GM19240 (cell line): ENCODE data around the gene HDAC5.

Source experiments
- DNase-seq: peaks from one replicate; pipeline ENCODE4 v3.0.0; 2011; ENCODE audit warnings: low spot score; ENCODE audit not compliant: insufficient read length

HDAC5 gene

DNA sequence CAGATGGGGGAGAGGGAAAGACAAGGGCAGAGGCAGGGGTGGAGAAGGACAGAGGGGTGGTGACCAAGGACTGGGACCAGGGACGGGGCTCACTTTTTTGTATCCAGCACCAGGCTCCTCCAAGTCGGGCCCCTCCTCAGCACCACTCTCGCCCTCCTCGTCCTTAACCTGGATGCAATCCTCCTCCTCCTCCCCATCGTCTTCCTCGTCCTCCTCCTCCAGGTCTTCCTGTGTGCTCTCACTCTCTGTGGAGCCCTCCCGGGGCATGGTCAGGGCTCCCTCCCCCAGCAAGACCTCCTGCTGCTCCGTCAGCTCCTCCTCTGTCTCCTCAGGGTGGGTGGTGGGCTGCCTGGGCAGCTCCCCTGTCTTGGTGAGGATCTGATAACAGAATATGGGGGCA is 36.1 kb downstream of the HDAC5 start:
- DNase-seq = no peak

DNA sequence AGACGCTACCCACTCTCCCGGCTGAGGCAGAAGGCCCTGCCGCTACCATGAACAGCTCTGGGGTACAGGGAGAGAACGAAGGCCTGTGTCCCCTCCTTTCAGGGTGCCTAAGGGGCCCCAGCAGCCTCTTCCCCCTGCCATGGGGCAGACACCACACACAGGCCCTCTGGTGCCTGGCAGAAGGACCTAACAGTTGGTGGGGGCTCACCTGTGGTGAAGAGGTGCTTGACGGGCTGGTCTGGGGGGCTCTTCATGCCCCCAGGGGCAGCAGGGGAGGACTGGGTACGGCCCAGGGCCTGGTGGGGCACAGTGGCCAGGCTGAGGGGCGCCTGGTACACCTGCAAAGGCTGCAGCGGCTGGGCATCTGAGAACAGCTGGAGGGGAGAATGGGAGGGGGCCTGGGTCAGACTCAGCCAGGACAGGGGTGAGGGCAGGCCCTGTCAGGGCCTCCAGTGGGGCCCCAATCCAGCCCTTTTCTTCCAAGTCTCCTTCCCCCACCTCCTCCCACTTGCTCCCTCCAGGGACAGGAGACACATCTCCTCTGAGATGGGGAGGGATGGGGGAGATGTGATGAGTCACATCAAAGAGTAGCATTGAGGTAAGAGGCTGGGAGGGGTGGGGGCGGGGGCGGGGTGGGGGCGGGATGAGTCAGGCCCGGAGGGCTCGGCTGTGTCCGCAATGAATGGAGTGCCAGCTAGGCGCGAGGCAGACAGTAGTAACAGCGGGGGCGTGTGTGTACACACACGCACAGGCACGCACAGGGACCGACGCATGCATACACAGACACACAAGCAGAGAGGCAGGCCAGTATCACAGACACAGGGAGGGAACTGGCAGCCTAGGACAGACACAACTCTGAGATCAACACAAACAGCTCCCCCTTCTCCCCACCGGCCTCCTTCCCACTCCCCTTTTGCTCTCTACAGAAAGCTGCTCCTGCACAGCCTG is 36.8 kb downstream of the HDAC5 start:
- no peak for DNase-seq

DNA sequence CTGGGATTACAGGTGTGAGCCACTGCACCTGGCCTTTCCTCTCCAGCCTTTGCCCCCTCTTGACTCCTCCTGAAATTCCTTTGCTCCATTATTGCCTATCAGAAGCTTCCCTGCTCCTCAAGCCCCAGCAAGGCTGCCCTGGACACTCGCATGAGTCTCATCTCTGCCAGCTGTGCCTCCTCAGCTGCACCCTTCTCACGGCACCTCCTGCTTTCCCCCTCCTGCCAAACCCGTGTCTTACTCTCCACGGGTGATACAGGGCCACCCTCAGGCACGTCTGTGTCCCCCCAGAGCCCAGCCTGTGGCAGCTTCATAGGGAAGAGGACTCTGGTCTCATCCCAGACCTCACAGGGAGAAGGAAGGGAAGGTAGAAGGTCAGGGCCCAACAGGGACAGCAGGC is 37.5 kb downstream of the HDAC5 start:
- DNase-seq = no peak

DNA sequence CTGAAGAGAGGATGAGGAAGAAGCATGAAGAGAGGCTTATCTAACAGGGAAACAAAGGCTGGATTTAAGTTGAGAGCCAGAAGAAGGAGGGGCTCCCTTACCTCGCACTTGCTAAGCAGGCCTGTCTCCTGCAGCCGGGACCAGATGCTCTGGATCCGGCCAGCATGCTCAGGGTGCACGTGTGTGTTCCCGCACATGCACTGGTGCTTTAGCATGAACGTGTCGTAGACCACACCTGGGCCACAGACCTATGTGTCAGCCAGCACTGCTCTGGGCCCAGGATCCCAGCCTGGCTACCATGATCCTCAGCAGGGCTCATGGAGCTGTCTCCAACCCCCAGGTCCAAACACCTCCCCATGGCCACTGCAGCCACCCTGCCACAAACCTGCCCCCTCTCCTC is 38.5 kb downstream of the HDAC5 start:
- no peak for DNase-seq

DNA sequence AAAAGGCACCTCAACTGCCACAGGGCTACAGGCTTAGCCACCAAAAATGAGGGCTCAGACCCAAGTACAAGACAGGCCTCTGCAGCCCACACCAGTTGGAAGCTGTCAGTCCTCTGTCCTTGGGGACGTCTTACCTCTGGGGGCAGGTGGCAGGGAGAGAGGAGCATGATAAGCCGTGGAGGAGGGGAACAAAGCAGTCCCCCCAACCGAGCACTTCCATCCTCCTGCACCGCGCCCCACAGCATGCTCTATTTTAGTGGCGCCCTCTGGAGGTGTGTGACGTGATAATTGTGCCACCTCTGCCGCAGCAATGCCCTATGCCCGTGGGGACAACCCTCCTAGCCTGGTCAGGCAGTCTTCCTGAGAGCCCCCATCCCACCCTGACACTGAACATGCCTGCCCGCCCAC is 39.3 kb downstream of the HDAC5 start:
- no peak for DNase-seq

DNA sequence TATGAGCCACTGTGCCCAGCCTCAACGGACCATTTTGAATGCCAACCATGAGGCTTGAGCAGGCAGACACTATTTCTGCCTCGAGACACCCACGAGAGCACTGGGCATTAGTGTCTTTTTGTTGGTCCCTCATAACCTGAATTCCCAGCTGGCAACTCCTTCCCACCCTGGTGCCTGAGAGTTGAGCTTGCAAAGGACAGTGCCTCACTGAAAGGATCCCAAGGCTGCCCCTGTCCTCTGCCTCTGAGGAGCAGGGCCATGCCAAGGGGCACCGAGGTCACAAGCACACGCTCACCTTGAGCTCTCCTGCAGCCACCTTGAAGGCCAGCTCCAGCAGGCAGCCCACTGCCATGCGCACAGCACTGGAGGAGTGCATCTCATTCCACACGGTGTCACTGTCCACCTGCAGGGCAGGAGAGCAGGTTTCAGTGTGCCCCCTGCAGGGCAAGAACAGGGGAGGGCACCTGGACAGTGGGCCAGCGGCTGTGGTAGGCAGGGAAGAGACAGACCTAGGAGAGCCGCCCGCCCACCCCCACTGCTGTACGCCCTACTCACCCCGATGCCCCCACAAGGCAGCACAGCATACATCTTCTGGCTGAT is 40.1 kb downstream of the HDAC5 start:
- DNase-seq = no peak

DNA sequence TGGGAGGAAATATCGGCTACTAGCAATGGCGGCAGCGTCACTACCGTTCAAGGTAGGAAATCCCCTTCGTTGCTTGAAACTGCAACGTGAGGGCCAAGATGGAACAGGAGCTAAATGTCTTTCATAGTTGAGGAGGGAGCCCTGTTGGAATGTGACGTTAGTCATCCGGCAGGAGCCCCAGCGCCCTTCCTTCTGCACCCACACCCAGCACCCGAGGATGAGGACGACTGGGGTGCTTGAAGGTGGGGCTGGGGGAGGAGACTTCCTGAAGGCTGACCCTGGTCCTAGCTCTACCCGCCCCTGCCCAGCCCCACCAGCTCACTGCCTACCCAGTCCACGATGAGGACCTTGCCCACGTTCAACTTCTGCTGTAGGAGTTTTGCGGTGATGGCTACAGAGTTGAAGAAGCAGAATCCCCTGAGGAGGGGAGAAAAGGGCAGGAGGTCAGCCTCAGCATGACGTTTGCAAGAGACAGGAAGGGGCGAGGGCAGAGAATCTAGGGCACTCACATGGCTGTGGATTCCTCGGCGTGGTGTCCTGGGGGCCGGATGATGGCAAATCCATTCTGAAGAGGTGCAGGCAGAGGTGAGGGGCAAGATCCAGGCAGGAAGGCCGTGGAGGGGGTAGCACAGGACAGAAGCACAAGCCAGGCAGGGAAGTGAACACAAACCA is 41.0 kb downstream of the HDAC5 start:
- DNase-seq = no peak

DNA sequence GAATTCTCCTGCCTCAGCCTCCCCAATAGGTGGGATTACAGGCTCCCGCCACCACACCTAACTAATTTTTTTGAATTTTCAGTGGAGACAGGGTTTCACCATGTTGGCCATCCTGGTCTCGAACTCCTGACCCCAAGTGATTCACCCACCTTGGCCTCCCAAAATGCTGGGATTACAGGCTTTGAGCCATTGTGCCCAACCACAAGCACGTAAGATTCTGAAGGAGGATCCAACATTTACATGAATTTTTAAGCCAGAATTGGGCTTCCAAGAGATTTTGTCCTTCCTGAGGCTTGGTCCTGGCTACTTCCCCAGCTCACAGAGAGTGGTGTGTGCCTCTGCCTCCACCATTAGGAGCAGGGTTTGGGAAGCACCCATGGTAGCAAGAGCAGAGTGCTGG is 41.8 kb downstream of the HDAC5 start:
- no peak for DNase-seq

DNA sequence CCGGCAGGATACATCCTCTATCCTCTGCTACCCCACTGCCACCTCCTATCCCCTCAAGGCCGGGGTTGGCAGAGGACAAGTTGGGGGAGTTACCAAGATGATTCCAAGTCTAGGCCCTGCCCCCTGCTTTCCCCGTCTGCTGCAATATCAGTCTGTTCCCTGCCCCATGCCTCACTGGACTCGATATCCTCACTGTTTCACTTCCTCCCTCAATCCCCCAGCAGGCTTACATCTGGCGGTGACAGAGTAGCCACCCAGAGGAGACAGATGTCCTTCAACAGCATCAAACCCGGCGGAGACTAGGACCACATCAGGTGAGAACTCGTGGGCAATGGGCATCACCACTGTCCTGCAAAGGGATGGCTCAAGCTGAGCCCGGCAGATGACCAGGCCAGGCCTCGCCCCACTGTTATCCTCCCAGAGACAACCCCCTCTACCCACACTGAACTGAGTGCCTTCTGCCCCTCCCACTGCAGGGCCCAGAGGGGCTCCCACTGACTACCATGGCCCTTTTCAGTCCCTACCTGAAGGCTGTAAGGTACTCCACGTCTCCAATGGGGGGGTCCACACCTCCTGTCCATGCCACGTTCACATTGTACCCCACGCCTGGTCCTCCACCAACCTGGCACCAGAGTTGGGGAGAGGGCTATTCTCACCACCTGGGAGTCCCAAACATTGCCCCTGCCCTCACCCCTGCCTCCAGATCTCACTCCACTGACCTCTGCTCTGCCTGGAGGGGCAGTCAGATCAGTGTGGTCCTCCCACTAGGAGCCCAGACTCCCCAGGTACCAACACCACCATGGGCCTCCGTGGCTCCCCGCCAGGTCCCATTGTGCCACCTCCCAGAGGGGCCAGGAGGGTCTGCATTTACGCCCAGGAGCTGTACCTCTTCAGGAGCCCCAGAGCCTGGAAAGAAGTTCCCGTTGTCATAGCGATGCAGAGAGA is 43.3 kb downstream of the HDAC5 start:
- no peak for DNase-seq

DNA sequence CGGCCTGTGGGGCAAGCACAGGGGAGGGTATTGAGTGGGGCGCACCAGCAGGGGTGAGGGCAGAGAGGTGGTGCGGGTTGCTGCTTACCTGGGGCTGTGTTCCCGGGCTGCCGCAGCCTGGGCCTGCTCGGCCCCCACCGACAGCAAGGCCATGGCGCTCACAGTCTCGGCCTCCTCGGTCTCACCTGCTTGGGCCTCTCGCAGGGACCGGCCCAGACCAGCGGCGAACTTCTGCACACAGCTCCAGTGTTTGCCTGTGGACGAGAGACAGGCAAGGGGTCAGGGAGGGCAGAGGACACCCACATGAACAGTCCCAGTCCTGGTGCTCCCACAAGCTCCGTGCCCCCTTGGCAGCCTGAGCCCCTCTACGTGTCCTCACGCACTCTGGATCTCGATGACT is 45.0 kb downstream of the HDAC5 start:
- DNase-seq = no peak

DNA sequence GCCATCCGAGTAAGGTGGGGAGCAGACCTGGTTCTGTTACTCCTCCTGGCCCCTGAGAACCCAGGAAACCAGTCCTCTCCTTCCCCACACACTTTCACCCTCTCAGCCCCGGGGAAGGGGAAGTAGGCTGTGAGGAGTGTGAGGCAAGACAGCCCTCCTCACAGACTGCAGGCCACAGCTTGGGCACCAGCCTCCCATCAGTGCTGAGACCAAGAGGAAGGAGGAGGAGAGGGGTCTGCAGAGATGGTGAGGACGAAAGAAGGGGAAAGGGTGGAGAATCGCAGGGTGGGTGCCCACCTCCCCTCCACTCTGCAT is 45.9 kb downstream of the HDAC5 start:
- no peak for DNase-seq

DNA sequence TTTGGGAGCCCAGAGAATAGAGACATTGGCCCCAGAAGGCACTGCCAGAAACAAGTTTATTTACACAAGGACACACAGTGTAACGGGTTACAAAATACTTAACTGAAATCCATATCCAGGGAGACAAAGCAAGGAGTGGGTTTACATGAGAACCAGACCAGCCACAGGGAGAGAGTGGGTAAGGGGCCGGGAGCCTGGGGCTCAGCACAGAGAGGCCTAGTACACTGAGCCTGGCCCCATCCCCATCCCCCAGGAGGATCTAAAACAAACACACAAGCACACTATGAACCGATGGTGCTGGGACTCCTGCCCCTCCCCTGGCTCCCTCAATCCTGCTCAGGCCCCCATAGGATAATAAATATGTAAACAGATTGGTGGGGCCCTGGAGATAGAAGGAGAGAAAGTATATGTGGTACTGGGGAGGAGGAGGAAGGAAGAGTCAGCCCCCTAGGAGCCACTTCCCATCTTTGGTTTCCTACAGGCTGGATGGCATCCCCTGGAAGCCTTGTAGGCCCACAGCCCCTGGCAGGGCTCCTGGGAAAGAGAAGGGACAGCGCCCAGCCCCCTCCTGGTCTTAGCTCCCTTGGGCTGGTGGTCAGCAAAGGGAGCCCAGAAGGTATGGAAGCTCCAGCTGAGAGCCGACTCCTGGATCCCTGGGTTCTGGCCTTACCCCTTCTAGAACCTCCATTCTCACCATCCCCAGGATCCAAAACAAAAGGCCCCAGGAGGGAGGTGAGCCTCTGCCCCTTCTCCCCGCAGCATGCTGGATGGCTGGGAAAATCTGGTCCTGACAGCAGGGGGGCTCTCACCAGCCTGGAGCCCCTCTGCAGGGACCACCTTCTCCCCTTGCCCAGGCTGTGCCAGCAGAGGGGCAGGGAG is 46.5 kb downstream of the HDAC5 start:
- no peak for DNase-seq

DNA sequence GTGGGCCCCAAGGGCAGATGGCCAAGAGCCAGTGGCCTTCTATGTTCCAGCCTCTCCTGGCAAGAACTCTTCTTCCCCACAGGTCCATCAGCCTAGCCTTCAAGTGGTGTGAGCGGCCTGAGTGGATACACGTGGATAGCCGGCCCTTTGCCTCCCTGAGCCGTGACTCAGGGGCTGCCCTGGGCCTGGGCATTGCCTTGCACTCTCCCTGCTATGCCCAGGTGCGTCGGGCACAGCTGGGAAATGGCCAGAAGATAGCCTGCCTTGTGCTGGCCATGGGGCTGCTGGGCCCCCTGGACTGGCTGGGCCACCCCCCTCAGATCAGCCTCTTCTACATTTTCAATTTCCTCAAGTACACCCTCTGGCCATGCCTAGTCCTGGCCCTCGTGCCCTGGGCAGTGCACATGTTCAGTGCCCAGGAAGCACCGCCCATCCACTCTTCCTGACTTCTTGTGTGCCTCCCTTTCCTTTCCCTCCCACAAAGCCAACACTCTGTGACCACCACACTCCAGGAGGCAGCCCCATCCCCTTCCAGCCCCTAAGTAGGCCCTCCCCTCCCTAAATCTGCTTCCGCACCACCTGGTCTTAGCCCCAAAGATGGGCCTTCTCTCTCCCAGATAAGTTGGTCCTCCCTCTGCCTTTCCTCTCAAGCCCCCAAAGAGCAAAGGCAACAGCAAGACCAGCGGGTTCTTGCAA is 47.7 kb downstream of the HDAC5 start:
- no peak for DNase-seq

DNA sequence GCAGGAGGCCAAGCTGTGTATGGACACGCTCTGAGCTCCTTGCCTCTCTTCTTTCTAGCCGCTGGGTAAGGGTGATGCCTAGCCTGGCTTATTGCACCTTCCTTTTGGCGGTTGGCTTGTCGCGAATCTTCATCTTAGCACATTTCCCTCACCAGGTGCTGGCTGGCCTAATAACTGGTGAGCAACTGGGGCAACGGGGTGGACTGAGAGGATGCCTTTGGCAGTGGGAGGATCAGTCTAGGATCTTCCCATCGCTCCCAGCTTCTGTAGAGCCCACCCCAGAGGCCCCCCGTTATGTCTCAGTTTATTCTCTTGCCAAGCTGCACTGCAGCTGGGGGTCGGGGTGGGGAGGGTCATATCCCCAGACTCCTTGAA is 48.5 kb downstream of the HDAC5 start:
- no peak for DNase-seq

DNA sequence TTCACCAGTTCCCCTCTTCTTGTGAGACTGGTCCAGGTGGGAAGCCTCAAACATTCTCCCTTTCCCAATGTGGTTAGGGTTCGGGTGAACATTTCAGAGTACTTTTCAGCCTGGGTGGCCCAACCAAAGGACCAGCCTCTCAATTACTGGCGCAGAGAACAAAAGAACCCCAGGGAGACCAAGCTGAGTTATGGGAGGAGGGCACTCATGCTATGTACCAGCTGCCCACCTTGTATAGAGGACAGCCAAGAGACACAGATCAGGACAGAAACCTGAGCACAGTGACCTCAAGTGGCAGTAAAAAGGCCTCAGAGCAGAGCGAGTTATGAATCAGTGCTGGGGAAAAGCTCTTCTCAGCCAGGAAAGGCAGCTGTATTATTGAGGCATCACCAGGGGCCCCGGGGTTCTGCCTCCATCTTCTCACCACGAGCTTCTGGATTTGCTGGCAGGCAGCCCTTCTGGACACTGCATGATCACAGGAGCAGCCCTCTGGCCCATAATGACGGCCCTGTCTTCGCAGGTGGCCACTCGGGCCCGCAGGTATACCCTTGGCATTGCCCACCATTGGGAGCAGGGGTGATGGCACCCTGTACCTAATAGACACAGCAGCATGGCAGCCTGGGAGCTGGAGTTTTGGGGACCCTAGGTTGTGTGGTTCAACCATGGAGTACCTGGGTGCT is 49.1 kb downstream of the HDAC5 start:
- DNase-seq = no peak

DNA sequence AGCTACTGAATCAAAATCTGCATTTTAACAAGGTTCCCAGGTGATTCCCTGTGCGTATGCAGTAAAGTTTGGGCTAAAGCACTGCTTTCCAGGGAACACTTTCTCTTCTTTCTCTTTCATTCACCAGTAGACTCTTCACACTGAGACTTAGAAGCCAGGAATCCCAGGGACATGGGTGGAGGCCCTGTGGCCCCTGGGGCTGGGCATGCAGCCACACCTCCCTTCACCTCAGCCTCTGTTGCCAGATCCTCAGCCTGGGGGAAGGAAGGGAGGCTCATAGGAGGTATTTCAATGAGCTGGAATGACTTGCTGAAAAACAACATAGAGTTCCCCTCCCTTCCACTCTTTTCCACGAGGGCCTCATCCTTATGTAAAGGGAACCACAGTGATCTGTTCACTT is 51.7 kb downstream of the HDAC5 start:
- DNase-seq = no peak

DNA sequence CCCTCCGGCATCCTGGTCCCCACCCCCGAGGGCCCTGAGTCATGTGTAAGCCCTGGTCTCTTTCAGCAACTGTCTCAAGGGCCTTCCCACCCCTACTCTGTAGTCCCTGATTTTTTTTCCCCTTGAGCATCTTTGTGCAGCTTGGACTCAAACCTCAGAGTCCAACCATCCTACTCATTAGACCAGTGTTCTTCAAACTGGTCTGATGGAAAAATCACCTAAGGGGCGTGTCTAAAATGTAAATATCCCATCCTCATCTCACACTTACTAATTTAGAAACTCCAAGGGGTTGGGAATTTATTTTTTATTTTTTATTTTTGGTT is 52.3 kb downstream of the HDAC5 start:
- DNase-seq = no peak

DNA sequence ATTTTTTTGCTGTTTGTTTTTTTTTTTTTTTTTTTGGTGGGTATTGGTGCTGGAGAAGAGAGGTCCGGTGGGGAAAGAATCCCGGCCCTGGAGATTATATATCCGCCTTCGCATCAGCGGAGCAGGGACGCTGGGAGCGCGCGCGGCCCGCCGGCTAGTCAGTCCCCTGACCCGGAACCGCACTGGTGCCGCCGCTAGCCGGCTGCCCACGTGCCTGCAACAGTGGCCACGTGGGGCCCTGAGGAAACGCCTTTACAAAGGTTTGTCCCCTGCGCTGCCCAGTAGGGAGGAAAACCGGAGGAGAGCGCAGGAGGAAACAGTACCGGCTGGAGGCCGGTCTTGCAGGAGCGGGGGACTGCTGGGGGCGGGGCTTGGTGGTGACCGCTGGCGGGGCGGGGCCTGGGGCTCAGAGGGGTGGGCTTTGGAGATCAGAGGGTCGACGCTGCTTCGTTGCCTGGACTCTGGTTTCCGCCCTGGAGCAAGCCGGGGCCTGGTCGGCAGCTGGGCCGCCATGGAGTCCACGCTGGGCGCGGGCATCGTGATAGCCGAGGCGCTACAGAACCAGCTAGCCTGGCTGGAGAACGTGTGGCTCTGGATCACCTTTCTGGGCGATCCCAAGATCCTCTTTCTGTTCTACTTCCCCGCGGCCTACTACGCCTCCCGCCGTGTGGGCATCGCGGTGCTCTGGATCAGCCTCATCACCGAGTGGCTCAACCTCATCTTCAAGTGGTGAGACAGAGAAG is 52.8 kb downstream of the HDAC5 start, which contains the start of gene G6PC3:
G6PC3 (plus strand) TSS at position 281 of the 743 bp plus-strand sequence; CDS start at position 512, 231 bp downstream.
- peak; percentile 95 for DNase-seq
